AG04449 (cell line): ENCODE results near the gene GALNT10.

ENCODE experiments used
- CTCF ChIA-PET: fragments of 350-600 bp; formaldehyde crosslinking; extraction: SDS; loops from one replicate; lab custom pipeline; 2021; ENCODE audit warnings: antibody characterized with exemption; lab: Yijun Ruan, JAX
- POLR2A ChIA-PET: fragments of 400-600, 350-600 bp; formaldehyde crosslinking; extraction: SDS; loops from one replicate; lab custom pipeline; 2020; ENCODE audit warnings: antibody characterized with exemption, inconsistent platforms; lab: Yijun Ruan, JAX
- DNase-seq: peaks from one replicate; pipeline ENCODE4 v3.0.0-alpha.2; 2010; ENCODE audit warnings: low read depth, low spot score
- H3K4me3 ChIP-seq: 2 replicates; pipeline ENCODE4 v1.5.1; 2011; ENCODE audit warnings: low read depth, mild to moderate bottlenecking, control low read depth, low read length
- TF ChIP-seq, protein P1 (sequence below): IDR thresholded peaks from one replicate; pipeline ENCODE4 v1.5.1; 2011; ENCODE audit warnings: mild to moderate bottlenecking, moderate library complexity, low read length, control low read depth, inconsistent platforms; ENCODE audit not compliant: insufficient read depth; ENCODE audit errors: missing control alignments

The GALNT10 gene

DNA sequence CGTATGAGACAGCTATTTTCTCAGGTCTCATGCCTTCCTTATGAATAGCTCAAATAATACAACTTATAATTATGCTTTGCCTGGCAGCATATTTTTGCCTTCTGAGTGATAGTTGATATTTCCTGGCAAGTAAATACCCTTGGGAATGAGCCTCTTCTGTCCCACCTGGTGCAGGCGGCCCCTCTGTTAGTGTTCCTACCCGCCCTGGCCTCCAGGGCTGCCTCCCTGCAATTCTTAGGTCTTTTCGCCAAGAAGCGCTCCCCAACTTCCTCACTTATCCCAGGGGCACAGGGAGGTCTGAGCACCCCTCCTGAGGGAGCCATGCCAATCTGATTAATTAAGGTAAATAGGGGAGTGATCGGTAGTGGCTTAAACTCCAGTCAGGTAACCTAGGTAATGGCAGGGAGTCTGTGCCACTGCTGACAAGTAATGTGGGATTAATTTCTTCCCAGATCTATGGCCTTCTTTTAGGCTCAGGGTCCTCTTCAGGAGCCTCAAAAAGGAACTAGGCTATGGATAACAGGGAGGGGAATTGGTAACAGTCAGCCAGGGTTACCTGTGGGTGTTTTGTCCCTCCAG lies 81.5 kb downstream of the GALNT10 start:
- H3K4me3 ChIP-seq: no peak overlapping the region
- DNase-seq: no peak
- ChIA-PET CTCF (interaction anchor here (1.2 kb wide), 1 partner anchor 74 kb away, joined by 4 read pairs; no protein-coding TSS in a partner anchor), POLR2A (no interaction called here)
- TF ChIP-seq, protein P1, sequence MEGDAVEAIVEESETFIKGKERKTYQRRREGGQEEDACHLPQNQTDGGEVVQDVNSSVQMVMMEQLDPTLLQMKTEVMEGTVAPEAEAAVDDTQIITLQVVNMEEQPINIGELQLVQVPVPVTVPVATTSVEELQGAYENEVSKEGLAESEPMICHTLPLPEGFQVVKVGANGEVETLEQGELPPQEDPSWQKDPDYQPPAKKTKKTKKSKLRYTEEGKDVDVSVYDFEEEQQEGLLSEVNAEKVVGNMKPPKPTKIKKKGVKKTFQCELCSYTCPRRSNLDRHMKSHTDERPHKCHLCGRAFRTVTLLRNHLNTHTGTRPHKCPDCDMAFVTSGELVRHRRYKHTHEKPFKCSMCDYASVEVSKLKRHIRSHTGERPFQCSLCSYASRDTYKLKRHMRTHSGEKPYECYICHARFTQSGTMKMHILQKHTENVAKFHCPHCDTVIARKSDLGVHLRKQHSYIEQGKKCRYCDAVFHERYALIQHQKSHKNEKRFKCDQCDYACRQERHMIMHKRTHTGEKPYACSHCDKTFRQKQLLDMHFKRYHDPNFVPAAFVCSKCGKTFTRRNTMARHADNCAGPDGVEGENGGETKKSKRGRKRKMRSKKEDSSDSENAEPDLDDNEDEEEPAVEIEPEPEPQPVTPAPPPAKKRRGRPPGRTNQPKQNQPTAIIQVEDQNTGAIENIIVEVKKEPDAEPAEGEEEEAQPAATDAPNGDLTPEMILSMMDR: no peak

DNA sequence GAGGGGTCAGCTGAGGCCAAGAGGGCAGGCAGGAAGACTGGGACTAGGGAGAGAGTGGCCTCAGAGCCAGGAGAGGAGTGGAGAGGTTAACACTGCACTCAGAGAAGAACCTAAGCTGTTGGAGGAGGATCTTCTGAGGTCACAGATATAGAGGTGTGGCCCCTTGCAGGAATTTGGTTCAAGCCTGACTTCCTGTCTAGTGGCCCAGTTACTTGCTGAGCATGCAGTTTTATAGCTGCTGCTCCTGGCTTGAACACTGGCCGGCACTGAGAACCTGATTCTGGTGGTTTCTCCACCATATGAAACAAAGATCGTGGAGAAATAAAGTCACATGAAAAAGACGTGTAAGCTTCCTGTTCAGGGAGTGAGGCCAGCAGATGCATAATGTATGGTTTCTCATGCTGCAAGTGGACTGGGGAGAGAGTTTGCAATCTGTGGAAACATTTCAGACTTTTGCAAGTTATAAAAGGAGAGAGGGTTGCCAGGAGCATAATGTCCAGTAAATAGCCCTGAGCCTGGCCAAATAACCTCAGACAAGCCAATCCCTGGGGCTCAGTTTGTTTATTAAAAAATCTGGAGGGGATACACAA lies 82.6 kb downstream of the GALNT10 start:
- POLR2A ChIA-PET: no interaction called here
- CTCF ChIA-PET: no interaction called here
- no peak for DNase-seq
- TF ChIP-seq, protein P1: no peak
- H3K4me3 ChIP-seq: no peak overlapping the region

- H3K4me3 ChIP-seq: no peak overlapping the region
- ChIA-PET POLR2A (interaction anchor here (0.7 to 1.7 kb wide), 4 partner anchors 13 to 84 kb away, joined by 3 to 5 read pairs (median 4); partner anchors contain the start of gene GALNT10), CTCF (interaction anchor here (0.7 to 1.7 kb wide), 6 partner anchors 12 to 131 kb away, joined by 3 to 5 read pairs (median 4); no protein-coding TSS in a partner anchor)
- TF ChIP-seq, protein P1: no peak
- DNase-seq: no peak
Observed at GRCh38 chr5:154273963-154274827, 83.7 kb downstream of the GALNT10 start.

GRCh38 chr5:154274828-154275185 lies 84.3 kb downstream of the GALNT10 start:
- no peak overlapping the region for H3K4me3 ChIP-seq
- TF ChIP-seq, protein P1: no peak
- ChIA-PET POLR2A (interaction anchor here (0.7 to 1.7 kb wide), 4 partner anchors 12 to 85 kb away, joined by 3 to 5 read pairs (median 4); partner anchors contain the start of gene GALNT10), CTCF (interaction anchor here (1.0 to 1.7 kb wide), 6 partner anchors 12 to 192 kb away, joined by 3 to 5 read pairs (median 4); no protein-coding TSS in a partner anchor)
- no peak for DNase-seq

DNA sequence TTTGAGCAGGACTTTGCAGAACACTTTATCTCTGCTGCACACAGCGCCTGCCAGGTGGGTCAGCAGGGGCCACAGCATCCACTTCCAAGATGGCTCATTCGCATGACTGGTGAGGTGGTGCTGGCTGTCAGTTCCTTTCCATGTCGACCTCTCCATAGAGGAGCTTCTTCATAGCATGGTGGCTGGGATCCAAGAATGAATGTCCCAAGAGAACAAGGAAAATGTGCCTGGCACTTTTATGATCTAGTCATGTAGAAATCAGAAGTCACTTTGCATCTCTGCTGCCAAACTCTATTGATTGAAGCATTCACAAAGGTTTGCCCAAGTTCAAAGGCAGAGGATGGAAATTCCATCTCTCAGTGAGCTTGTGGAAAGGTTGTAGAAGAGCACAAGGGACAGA lies 85.0 kb downstream of the GALNT10 start:
- TF ChIP-seq, protein P1: no peak
- POLR2A ChIA-PET: interaction anchor here (1.2 to 1.7 kb wide), 3 partner anchors 11 to 86 kb away, joined by 3 to 5 read pairs (median 4); partner anchors contain the start of gene GALNT10
- H3K4me3 ChIP-seq: no peak overlapping the region
- DNase-seq: no peak
- CTCF ChIA-PET: interaction anchor here (1.2 to 1.7 kb wide), 4 partner anchors 15 to 191 kb away, joined by 3 to 5 read pairs (median 4); no protein-coding TSS in a partner anchor
